Ovary (tissue), 3 donors: ENCODE results near the gene CORO1C.

ENCODE experiments used
- POLR2A ChIP-seq: fragments of 450-650 bp; IDR thresholded peaks from one replicate; pipeline ENCODE4 v1.6.1; 2017; ENCODE audit warnings: antibody characterized with exemption, mild to moderate bottlenecking, moderate library complexity
- TF ChIP-seq, protein P1 (sequence below), 3 donors: fragments of 450-650 bp in 2 of 3; fragments of 200-600 bp in 1 of 3; IDR thresholded peaks; one replicate each; pipeline versions ENCODE4 v1.5.1 to v1.8.0; 2016 to 2022; ENCODE audit warnings: antibody characterized with exemption in 3 of 3, mild to moderate bottlenecking in 1 of 3
- donor health status: DM: no; HTN: no; CAD: no.

GRCh38 chr12:108779998-108780688 lies 48.8 kb upstream of the CORO1C start:
- TF ChIP-seq, protein P1, sequence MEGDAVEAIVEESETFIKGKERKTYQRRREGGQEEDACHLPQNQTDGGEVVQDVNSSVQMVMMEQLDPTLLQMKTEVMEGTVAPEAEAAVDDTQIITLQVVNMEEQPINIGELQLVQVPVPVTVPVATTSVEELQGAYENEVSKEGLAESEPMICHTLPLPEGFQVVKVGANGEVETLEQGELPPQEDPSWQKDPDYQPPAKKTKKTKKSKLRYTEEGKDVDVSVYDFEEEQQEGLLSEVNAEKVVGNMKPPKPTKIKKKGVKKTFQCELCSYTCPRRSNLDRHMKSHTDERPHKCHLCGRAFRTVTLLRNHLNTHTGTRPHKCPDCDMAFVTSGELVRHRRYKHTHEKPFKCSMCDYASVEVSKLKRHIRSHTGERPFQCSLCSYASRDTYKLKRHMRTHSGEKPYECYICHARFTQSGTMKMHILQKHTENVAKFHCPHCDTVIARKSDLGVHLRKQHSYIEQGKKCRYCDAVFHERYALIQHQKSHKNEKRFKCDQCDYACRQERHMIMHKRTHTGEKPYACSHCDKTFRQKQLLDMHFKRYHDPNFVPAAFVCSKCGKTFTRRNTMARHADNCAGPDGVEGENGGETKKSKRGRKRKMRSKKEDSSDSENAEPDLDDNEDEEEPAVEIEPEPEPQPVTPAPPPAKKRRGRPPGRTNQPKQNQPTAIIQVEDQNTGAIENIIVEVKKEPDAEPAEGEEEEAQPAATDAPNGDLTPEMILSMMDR (IDR thresholded peaks at IDR 0.05) = no peak
- TF ChIP-seq POLR2A = no peak
